ENCODE results near the gene HERC5.
"Not testable (repeated sequence)": the region's sequence is repeated elsewhere in the genome, so short reads cannot be mapped to it uniquely, and the experiment has no call there.

The HERC5 gene

GRCh38 chr4:88446124-88446523 is 10.8 kb upstream of the HERC5 start:
- H2AK5ac ChIP-seq (ENCODE audit: low read length, severe bottlenecking): no peak overlapping the region
- no peak overlapping the region for H3K9ac ChIP-seq (ENCODE audit: low read length)
- H3K4me2 ChIP-seq (ENCODE audit: low read length, poor library complexity, severe bottlenecking): no peak overlapping the region
- no peaks in the 10 kb centered on the region for H3K79me1 ChIP-seq (replicated peaks; ENCODE audit: low read length, poor library complexity, severe bottlenecking)
- H3K36me3 ChIP-seq (ENCODE audit: control insufficient read depth in 1 of 2, insufficient read depth in 2 of 2, low read depth in 1 of 2, low read length in 2 of 2): peaks cover 3 to 19% of the 10 kb centered on the region in 2 experiments
- no peak overlapping the region for H3K4me3 ChIP-seq (ENCODE audit: insufficient read depth in 1 of 2, low read depth in 1 of 2, low read length in 2 of 2)
- H4K8ac ChIP-seq (ENCODE audit: low read length): no peak overlapping the region
- no peak overlapping the region for H3K23ac ChIP-seq (ENCODE audit: low read length in 2 of 2)
- 86% methylated on average over 3 of the region's 3 CpGs for WGBS
- H2BK120ac ChIP-seq (ENCODE audit: low read depth, low read length): no peak overlapping the region
- H2BK15ac ChIP-seq (ENCODE audit: low read depth, poor library complexity, severe bottlenecking): no peak overlapping the region
- H2BK5ac ChIP-seq (ENCODE audit: low read depth, low read length, poor library complexity, severe bottlenecking): no peak overlapping the region
- H2AFZ ChIP-seq (ENCODE audit: low read depth, low read length): no peak overlapping the region
- H3K4ac ChIP-seq (ENCODE audit: low read depth in 1 of 2, low read length in 2 of 2): no peak overlapping the region
- no peaks in the 10 kb centered on the region for H3K4me1 ChIP-seq (ENCODE audit: control insufficient read depth, insufficient read depth, low read depth, low read length)
- H3K14ac ChIP-seq (ENCODE audit: low read length in 2 of 2): no peak overlapping the region
- H3K27ac ChIP-seq (ENCODE audit: low read length, poor library complexity, severe bottlenecking): no peak overlapping the region
- no peak overlapping the region for H3K18ac ChIP-seq (ENCODE audit: low read depth in 1 of 2, low read length in 2 of 2)
- no peak overlapping the region for H4K91ac ChIP-seq (ENCODE audit: low read length)
- H3K27me3 ChIP-seq (ENCODE audit: control insufficient read depth in 1 of 2, insufficient read depth in 1 of 2, low read length in 2 of 2): no peaks in the 10 kb centered on the region
- DNase-seq: no peak
- no peaks in the 10 kb centered on the region for H3K9me3 ChIP-seq (ENCODE audit: control insufficient read depth, low read length)
- no peak overlapping the region for H2BK12ac ChIP-seq (ENCODE audit: low read length in 2 of 2)

GRCh38 chr4:88447371-88448095 is 9.4 kb upstream of the HERC5 start:
- no peaks in the 10 kb centered on the region for H3K4me1 ChIP-seq (ENCODE audit: control insufficient read depth, insufficient read depth, low read depth, low read length)
- no peak overlapping the region for H3K14ac ChIP-seq (ENCODE audit: low read length in 2 of 2)

GRCh38 chr4:88448211-88448765 is 8.6 kb upstream of the HERC5 start:
- H3K4me1 ChIP-seq (ENCODE audit: control insufficient read depth, insufficient read depth, low read depth, low read length); H3K9me3 ChIP-seq (ENCODE audit: control insufficient read depth, low read length); H2BK5ac ChIP-seq (ENCODE audit: low read depth, low read length, poor library complexity, severe bottlenecking); H2BK12ac ChIP-seq (ENCODE audit: low read length in 2 of 2); H3K27me3 ChIP-seq (ENCODE audit: control insufficient read depth in 1 of 2, insufficient read depth in 1 of 2, low read length in 2 of 2); H3K27ac ChIP-seq (ENCODE audit: low read length, poor library complexity, severe bottlenecking); H3K18ac ChIP-seq (ENCODE audit: low read depth in 1 of 2, low read length in 2 of 2); H3K23ac ChIP-seq (ENCODE audit: low read length in 2 of 2); H3K4ac ChIP-seq (ENCODE audit: low read depth in 1 of 2, low read length in 2 of 2); H4K91ac ChIP-seq (ENCODE audit: low read length); DNase-seq; H2BK15ac ChIP-seq (ENCODE audit: low read depth, poor library complexity, severe bottlenecking); H2AK5ac ChIP-seq (ENCODE audit: low read length, severe bottlenecking); H3K36me3 ChIP-seq (ENCODE audit: control insufficient read depth in 1 of 2, insufficient read depth in 2 of 2, low read depth in 1 of 2, low read length in 2 of 2); H3K14ac ChIP-seq (ENCODE audit: low read length in 2 of 2); H4K8ac ChIP-seq (ENCODE audit: low read length); H3K4me2 ChIP-seq (ENCODE audit: low read length, poor library complexity, severe bottlenecking); H3K79me1 ChIP-seq (replicated peaks; ENCODE audit: low read length, poor library complexity, severe bottlenecking); H2BK120ac ChIP-seq (ENCODE audit: low read depth, low read length); H3K4me3 ChIP-seq (ENCODE audit: insufficient read depth in 1 of 2, low read depth in 1 of 2, low read length in 2 of 2); H3K9ac ChIP-seq (ENCODE audit: low read length); H2AFZ ChIP-seq (ENCODE audit: low read depth, low read length): not testable (repeated sequence)
- 96% methylated on average over 7 of the region's 7 CpGs for WGBS

More at GRCh38 chr4:88447371-88448095, 9.4 kb upstream of the HERC5 start:
- Histone ChIP-seq H3K79me1 (replicated peaks; ENCODE audit: low read length, poor library complexity, severe bottlenecking) (no peaks in the 10 kb centered on the region), H3K27me3 (ENCODE audit: control insufficient read depth in 1 of 2, insufficient read depth in 1 of 2, low read length in 2 of 2) (no peaks in the 10 kb centered on the region), H2BK120ac (ENCODE audit: low read depth, low read length) (no peak overlapping the region), H2AFZ (ENCODE audit: low read depth, low read length) (no peak overlapping the region), H2BK12ac (ENCODE audit: low read length in 2 of 2) (no peak overlapping the region), H3K4me2 (ENCODE audit: low read length, poor library complexity, severe bottlenecking) (no peak overlapping the region), H3K9ac (ENCODE audit: low read length) (no peak overlapping the region), H3K4me3 (ENCODE audit: insufficient read depth in 1 of 2, low read depth in 1 of 2, low read length in 2 of 2) (no peak overlapping the region), H4K8ac (ENCODE audit: low read length) (no peak overlapping the region), H3K18ac (ENCODE audit: low read depth in 1 of 2, low read length in 2 of 2) (no peak overlapping the region), H2BK15ac (ENCODE audit: low read depth, poor library complexity, severe bottlenecking) (no peak overlapping the region), H3K27ac (ENCODE audit: low read length, poor library complexity, severe bottlenecking) (no peak overlapping the region), H3K9me3 (ENCODE audit: control insufficient read depth, low read length) (no peaks in the 10 kb centered on the region), H2BK5ac (ENCODE audit: low read depth, low read length, poor library complexity, severe bottlenecking) (no peak overlapping the region), H3K4ac (ENCODE audit: low read depth in 1 of 2, low read length in 2 of 2) (no peak overlapping the region), H4K91ac (ENCODE audit: low read length) (no peak overlapping the region), H3K23ac (ENCODE audit: low read length in 2 of 2) (no peak overlapping the region), H3K36me3 (ENCODE audit: control insufficient read depth in 1 of 2, insufficient read depth in 2 of 2, low read depth in 1 of 2, low read length in 2 of 2) (peaks cover 3 to 8% of the 10 kb centered on the region in 2 experiments), H2AK5ac (ENCODE audit: low read length, severe bottlenecking) (no peak overlapping the region)
- DNase-seq: no peak
- WGBS: 85% methylated on average over 5 of the region's 5 CpGs

DNA sequence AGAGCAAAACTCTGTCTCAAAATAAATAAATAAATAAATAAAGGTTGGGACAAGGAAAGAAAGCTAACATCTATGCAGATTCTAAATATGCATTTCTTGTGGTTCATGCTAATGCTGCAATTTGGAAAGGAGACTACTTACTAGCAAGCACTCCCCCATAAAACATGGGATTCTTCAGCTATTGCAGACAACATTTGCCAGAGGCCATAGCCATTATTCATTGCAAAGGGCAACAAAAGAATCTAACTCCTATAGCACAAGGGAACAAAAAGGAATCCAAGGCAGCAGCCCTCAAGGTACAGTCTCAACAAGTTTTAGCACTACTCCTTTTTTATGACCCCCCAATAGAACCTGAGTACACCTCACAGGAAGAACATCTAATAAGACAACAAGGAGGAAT is 8.0 kb upstream of the HERC5 start:
- no peak overlapping the region for H4K91ac ChIP-seq (ENCODE audit: low read length)
- H3K9ac ChIP-seq (ENCODE audit: low read length): no peak overlapping the region
- DNase-seq: no peak
- H2BK15ac ChIP-seq (ENCODE audit: low read depth, poor library complexity, severe bottlenecking): no peak overlapping the region
- H3K9me3 ChIP-seq (ENCODE audit: control insufficient read depth, low read length): no peaks in the 10 kb centered on the region
- H3K4me2 ChIP-seq (ENCODE audit: low read length, poor library complexity, severe bottlenecking): no peak overlapping the region
- H3K18ac ChIP-seq (ENCODE audit: low read depth in 1 of 2, low read length in 2 of 2): no peak overlapping the region
- no peak overlapping the region for H4K8ac ChIP-seq (ENCODE audit: low read length)
- H3K79me1 ChIP-seq (replicated peaks; ENCODE audit: low read length, poor library complexity, severe bottlenecking): no peaks in the 10 kb centered on the region
- H3K4ac ChIP-seq (ENCODE audit: low read depth in 1 of 2, low read length in 2 of 2): no peak overlapping the region
- H3K4me1 ChIP-seq (ENCODE audit: control insufficient read depth, insufficient read depth, low read depth, low read length): no peaks in the 10 kb centered on the region
- H2BK12ac ChIP-seq (ENCODE audit: low read length in 2 of 2): no peak overlapping the region
- no peak overlapping the region for H3K4me3 ChIP-seq (ENCODE audit: insufficient read depth in 1 of 2, low read depth in 1 of 2, low read length in 2 of 2)
- no peak overlapping the region for H2AK5ac ChIP-seq (ENCODE audit: low read length, severe bottlenecking)
- H2BK120ac ChIP-seq (ENCODE audit: low read depth, low read length): no peak overlapping the region
- no peak overlapping the region for H3K23ac ChIP-seq (ENCODE audit: low read length in 2 of 2)
- H3K27me3 ChIP-seq (ENCODE audit: control insufficient read depth in 1 of 2, insufficient read depth in 1 of 2, low read length in 2 of 2): no peaks in the 10 kb centered on the region
- H3K14ac ChIP-seq (ENCODE audit: low read length in 2 of 2): no peak overlapping the region
- no peak overlapping the region for H2AFZ ChIP-seq (ENCODE audit: low read depth, low read length)
- H2BK5ac ChIP-seq (ENCODE audit: low read depth, low read length, poor library complexity, severe bottlenecking): no peak overlapping the region
- H3K36me3 ChIP-seq (ENCODE audit: control insufficient read depth in 1 of 2, insufficient read depth in 2 of 2, low read depth in 1 of 2, low read length in 2 of 2): no peaks in the 10 kb centered on the region
- no peak overlapping the region for H3K27ac ChIP-seq (ENCODE audit: low read length, poor library complexity, severe bottlenecking)

Measured in mesenchymal stem cell (in vitro differentiated cells and primary cell).